Skin epidermis (tissue), 12 donors: Measurements from ENCODE around the gene DKKL1.
A peak's percentile ranks its signal among the peaks of the same experiment; 100 is the strongest.

Source experiments
- H3K27ac ChIP-seq, 21 experiments: fragments of 200-600 bp; sonication (generic) in 11 of 21; one replicate each; pipeline ENCODE4 v1.5.0; 2020; ENCODE audit warnings: mild to moderate bottlenecking in 3 of 21, inconsistent platforms in 2 of 21, moderate library complexity in 2 of 21
- H3K4me3 ChIP-seq, 7 experiments: fragments of 200-600 bp; sonication (generic) in 2 of 7; one replicate each; pipeline ENCODE4 v1.5.0; 2020; ENCODE audit warnings: inconsistent platforms in 2 of 7, mild to moderate bottlenecking in 2 of 7, moderate library complexity in 1 of 7

DKKL1 gene

DNA sequence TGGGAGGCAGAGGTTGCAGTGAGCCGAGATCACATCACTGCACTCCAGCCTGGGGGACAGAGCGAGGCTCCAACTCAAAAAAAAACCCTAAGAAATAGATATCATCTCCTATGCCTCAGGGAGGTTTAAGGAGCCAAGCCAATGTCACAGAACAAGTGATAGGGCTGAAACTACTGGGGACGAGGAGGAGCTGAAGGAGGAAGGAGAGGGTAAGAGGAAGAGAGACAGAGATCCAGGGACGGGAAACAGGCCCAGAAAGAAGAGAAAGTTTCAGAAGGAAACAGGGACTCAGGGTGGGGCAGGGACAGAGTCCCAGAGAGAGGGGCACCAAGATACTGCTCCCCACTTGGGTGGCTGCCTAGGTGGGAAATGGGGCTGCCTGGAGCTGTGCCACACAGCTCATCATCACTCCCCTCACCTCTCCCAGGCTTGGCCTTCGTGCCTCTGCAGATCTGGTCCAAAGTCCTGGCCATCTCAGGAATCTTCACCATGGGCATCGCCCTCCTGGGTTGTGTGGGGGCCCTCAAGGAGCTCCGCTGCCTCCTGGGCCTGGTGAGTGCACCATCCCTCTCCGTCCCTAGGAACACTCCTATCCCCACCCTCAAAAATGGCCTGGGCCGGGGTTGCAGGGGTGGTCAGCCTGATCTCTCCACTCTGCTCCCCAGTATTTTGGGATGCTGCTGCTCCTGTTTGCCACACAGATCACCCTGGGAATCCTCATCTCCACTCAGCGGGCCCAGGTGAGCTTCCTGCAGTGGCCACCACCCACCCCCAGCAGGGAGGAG lies 27.0 kb upstream of the DKKL1 start:
- Histone ChIP-seq H3K4me3 (peak overlapping the region in 1 of 7 experiments; percentile 37), H3K27ac (peak overlapping the region in 5 of 21 experiments; percentile 17 to 95 (median 88))

- H3K4me3 ChIP-seq, result no peak overlapping the region
Measured at GRCh38 chr19:49337267-49338022, 26.2 kb upstream of the DKKL1 start.

DNA sequence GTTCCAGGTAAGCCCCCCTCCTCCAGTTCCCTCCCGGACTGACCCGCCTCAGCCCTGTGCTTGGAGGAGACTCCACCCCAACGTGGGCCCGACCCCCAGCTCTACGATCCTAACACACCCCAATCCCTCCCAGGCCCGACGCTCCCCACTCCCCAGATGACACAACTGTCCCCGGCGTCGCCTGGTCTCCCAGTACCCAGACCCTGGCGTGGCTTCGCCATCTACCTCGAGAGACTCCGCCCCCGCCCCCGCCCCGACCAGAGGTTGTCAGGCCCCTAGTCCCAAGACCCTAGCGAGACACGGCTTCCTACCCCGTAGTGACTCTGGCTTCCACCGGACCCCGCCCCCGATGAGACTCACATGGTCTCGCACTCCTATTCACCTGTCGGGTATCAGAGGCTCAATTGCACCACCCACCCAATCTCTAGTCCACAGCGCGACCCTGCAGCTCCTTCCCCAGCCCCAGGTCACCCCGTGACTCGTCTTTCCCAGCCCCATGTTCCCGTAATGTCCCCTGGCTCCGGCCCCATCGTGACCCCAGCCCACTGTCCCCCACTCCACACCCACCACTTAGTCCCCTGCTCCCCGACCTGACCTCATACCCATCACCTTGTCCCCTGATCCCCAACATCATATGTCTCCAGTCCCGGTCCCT lies 25.5 kb upstream of the DKKL1 start:
- H3K27ac ChIP-seq, result peak overlapping the region in 1 of 21 experiments; percentile 70

More at GRCh38 chr19:49337267-49338022, 26.2 kb upstream of the DKKL1 start:
- peak overlapping the region in 2 of 21 experiments; percentile 82 to 88 for H3K27ac ChIP-seq

DNA sequence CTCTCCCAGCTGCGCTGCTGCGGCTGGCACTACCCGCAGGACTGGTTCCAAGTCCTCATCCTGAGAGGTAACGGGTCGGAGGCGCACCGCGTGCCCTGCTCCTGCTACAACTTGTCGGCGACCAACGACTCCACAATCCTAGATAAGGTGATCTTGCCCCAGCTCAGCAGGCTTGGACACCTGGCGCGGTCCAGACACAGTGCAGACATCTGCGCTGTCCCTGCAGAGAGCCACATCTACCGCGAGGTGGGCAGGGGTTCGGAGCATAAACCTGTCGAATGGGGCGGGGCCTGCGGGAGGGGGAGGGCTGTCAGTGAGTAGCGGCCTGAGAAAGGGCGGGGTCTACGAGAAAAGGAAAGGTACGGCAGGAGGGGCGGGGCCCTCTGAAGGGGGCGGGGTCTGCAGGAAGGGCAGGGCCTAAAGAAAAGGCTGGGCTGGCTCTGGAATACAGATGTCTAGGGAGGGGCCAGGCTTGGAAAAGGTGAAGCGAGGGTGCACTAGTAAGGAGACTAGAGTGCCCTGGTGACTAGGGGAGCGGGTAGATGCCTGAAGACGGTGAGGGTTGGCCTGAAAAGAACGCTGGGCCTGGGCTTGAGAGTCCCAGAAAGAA lies 24.9 kb upstream of the DKKL1 start:
- H3K27ac ChIP-seq, result peak overlapping the region in 7 of 21 experiments; percentile 28 to 81 (median 70)

More for the DNA sequence above, 25.5 kb upstream of the DKKL1 start:
- H3K4me3 ChIP-seq, result peak overlapping the region in 1 of 7 experiments; percentile 39

GRCh38 chr19:49339301-49340068 lies 24.2 kb upstream of the DKKL1 start:
- Histone ChIP-seq H3K4me3 (peak overlapping the region in 6 of 7 experiments; percentile 13 to 39 (median 24)), H3K27ac (peak overlapping the region in 17 of 21 experiments; percentile 16 to 81 (median 59))

More for the DNA sequence above, 24.9 kb upstream of the DKKL1 start:
- H3K4me3 ChIP-seq, result peak overlapping the region in 6 of 7 experiments; percentile 13 to 39 (median 24)

DNA sequence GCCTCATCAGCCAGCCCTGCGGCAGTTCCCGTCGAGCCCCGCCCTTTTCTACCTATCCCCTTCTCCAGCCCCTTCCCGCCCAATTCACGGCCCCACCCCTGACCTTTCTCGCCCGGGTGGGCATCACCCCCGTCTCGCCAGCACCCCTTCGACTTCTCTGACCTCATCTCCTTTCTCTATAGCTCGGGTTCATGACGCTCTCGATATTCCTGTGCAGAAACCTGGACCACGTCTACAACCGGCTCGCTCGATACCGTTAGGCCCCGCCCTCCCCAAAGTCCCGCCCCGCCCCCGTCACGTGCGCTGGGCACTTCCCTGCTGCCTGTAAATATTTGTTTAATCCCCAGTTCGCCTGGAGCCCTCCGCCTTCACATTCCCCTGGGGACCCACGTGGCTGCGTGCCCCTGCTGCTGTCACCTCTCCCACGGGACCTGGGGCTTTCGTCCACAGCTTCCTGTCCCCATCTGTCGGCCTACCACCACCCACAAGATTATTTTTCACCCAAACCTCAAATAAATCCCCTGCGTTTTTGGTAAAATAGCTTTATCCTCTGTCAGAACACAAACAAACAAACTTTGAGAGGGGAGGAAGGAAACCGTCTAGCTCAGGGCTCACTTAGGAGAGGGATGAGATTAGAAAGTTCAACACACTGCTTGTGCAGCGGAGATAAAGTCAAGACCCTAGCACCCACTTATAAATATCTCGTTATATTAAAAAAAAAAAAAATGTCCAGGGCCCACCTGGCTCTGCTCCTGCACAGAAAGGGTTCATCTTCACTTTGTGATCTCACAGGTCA lies 23.4 kb upstream of the DKKL1 start:
- Histone ChIP-seq H3K27ac (peak overlapping the region in 15 of 21 experiments; percentile 16 to 81 (median 63)), H3K4me3 (peak overlapping the region in 5 of 7 experiments; percentile 13 to 39 (median 30))

DNA sequence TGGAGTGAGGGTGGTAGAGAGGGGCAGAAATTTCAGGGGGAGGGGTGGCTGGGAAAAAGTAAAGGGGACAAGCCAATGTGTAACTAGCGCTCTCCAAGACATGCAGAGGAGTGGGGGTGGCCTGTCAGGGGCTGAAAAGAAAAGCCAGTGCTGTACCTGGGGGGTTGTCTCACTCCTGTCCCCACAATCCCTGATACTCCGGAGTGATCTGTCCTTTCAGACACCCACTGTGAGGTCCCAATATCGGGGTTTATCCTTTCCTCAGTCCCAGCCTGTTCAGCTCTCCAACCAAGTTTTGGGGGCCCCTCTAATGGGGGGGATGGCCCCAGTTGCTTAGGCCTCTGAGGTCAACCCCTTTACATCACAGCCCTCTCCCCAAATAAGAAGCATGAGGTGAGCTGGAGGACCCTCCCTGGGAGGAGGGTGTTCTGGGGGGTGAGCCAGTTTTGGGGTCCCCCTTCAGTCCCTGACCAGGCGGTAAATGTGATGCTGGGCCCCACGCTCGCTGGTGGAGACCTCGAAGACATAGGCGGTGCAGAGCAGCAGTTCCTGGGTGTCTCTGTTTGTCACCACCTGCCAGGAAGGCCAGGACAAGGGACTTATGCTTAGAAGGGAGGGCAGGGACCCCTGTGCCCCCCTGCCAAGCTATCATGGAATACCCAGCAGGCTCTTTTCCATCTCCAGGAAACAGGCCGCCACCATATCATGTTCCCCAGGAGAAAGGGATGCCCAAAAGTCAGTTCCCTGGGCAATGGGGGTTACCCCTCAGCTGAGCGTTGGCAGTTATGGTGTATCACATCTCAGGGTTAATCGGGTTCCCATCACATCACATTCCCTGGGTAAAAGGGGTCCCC lies 22.6 kb upstream of the DKKL1 start:
- Histone ChIP-seq H3K27ac (peak overlapping the region in 7 of 21 experiments; percentile 36 to 81 (median 63)), H3K4me3 (no peak overlapping the region)

DNA sequence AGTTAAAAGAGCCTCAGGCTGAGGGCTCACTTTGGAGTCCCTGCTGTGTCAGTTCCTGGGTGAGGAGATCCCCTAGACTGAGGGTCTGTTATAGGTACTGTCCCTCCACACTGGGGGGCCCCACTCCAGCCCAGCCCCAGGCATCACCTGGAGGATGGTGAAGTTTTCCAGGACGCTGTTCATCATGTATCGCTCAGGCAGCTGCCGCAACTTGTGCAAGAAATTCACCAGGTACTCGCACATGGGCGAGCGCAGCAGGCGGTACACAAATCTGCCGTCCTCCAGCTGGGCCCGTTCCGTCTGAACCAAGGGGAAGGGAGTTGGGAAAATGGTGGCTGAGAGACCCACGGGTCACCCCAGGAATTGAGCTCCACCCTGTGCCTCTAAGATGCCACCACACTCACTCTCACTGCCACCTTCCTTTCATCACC lies 21.4 kb upstream of the DKKL1 start:
- no peak overlapping the region for H3K4me3 ChIP-seq

GRCh38 chr19:49343123-49343522 lies 20.6 kb upstream of the DKKL1 start:
- Histone ChIP-seq H3K27ac (no peak overlapping the region), H3K4me3 (no peak overlapping the region)

More for the DNA sequence above, 21.4 kb upstream of the DKKL1 start:
- no peak overlapping the region for H3K27ac ChIP-seq

GRCh38 chr19:49344505-49345423 lies 18.9 kb upstream of the DKKL1 start:
- no peak overlapping the region for H3K4me3 ChIP-seq
- H3K27ac ChIP-seq, result peak overlapping the region in 1 of 21 experiments; percentile 33

- H3K27ac ChIP-seq, result no peak overlapping the region
- no peak overlapping the region for H3K4me3 ChIP-seq
Measured at GRCh38 chr19:49347191-49347590, 16.5 kb upstream of the DKKL1 start.

DNA sequence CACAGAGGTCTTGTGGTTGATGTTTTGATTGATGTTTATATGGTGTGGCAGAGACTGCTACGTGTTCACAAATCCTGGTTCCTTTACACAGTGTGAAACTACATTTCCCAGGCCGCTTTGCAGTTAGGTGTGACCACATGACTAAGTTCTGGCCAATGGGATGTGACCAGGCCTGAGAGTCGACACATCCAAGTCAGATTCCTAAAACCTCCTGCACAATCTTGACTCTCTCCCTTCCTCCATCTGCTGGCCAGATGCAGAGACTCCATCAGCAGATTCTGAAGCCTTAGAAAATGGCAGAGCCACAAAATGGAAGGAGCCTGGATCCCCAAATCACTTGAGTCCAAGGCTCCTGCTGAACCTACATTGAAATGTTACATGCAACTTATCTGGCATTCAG lies 15.8 kb upstream of the DKKL1 start:
- Histone ChIP-seq H3K4me3 (no peak overlapping the region), H3K27ac (no peak overlapping the region)

DNA sequence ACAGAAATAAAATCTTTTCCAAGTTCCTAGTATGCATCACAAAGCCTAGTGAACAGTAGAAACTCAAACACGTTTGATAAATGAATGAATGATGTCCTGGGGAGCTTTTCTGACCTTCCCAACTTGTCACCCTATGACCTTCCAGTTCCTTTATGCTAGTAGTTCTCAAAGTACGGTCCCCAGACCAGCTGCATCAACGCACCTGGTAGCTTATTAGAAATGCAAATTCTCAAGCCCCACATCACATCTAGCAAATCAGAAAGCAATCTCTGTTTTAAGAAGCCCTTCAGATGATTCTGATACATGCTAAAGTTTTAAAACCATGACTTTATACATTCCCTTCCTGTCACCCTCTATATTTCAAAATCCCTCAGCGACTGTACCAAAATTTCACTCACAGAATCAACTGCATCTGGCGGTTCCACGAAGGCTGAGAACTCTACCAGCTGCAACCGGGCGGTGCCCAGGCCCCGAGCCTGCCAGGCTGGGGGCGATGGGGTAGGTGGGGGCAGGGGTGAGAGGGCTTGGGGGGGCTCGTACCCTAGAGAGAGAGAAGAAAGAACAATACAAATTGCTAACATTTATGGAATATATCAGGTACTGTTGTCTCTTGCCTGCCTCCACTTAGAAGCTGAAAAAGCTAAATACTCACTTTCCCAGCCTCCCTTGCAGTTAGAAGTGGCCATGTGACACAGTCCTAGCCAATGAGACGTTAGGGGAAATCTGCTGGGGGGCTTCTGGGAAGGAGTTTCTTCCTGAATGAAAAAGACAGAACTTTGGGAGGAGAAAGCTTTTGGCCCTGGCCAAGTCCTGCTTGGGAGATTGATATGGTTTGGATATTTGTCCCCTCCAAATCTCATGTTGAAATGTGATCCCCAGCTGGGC lies 15.1 kb upstream of the DKKL1 start:
- H3K4me3 ChIP-seq, result no peak overlapping the region
- no peak overlapping the region for H3K27ac ChIP-seq

GRCh38 chr19:49349567-49349966 lies 14.1 kb upstream of the DKKL1 start:
- Histone ChIP-seq H3K27ac (no peak overlapping the region), H3K4me3 (no peak overlapping the region)

GRCh38 chr19:49355909-49356353 lies 7.7 kb upstream of the DKKL1 start:
- H3K27ac ChIP-seq, result peak overlapping the region in 5 of 21 experiments; percentile 8 to 43 (median 37)

More at GRCh38 chr19:49355909-49356353, 7.7 kb upstream of the DKKL1 start:
- H3K4me3 ChIP-seq, result no peak overlapping the region
